Measurements from ENCODE around the gene PTPN7.

The PTPN7 gene

GRCh38 chr1:202194328-202194648 is 33.9 kb upstream of the PTPN7 start:
- TF ChIP-seq CTCF (IDR thresholded peaks at IDR 0.05) = no peak

GRCh38 chr1:202193614-202194327 is 33.4 kb upstream of the PTPN7 start, which contains the start of gene LGR6:
TSS of gene LGR6 (plus strand) at chr1:202193799. CDS start at chr1:202193990, 191 bp downstream.
- TF ChIP-seq CTCF (IDR thresholded peaks at IDR 0.05) = no peak

- peak; percentile 92 for TF ChIP-seq CTCF (IDR thresholded peaks at IDR 0.05)
Measured at GRCh38 chr1:202192770-202193613, 32.6 kb upstream of the PTPN7 start.

- TF ChIP-seq CTCF (IDR thresholded peaks at IDR 0.05) = no peak
Measured at GRCh38 chr1:202189918-202190715, 29.7 kb upstream of the PTPN7 start.

GRCh38 chr1:202189001-202189790 is 28.8 kb upstream of the PTPN7 start:
- peak; percentile 87 for TF ChIP-seq CTCF (IDR thresholded peaks at IDR 0.05)

GRCh38 chr1:202187697-202188407 is 27.4 kb upstream of the PTPN7 start:
- TF ChIP-seq CTCF (IDR thresholded peaks at IDR 0.05) = no peak

Measured in LNCAP (cell line).